ENCODE results near the gene CERS2. TPM values are rescaled to one million over a fixed set of nuclear protein-coding genes. Genes with fewer than 3 reads are reported as not detected.

The CERS2 gene
- total RNA-seq, result 100 to 1,000 TPM; 170 to 211 TPM

GRCh38 chr1:150974580-150975478 lies at the start of gene CERS2:
TSS of gene CERS2 (minus strand) at chr1:150974835. CDS start at chr1:150969090, 5,745 bp downstream.
- DNase-seq (ENCODE audit: low spot score) (peak; percentile 83), ATAC-seq (peak; percentile 78 to 85)
- Mint-ChIP-seq H3K4me1 (ENCODE audit: low read depth in 2 of 2) (peaks cover 49 to 59% of the 10 kb centered on the region in 2 donors), H3K27ac (peak within 1 kb of the TSS; percentile 79 to 93), H3K36me3 (no peaks in the 10 kb centered on the region), H3K27me3 (no peaks in the 10 kb centered on the region), H3K4me3 (peak within 1 kb of the TSS; percentile 88), H3K9me3 (no peaks in the 10 kb centered on the region)

- DNase-seq (ENCODE audit: low spot score) (no peak), ATAC-seq (no peak)
- Mint-ChIP-seq H3K27me3 (no peaks in the 10 kb centered on the region), H3K27ac (no peak overlapping the region), H3K9me3 (no peaks in the 10 kb centered on the region), H3K4me1 (ENCODE audit: low read depth in 2 of 2) (peaks cover 14 to 16% of the 10 kb centered on the region in 2 donors), H3K36me3 (no peaks in the 10 kb centered on the region), H3K4me3 (no peak overlapping the region)
These were observed 38.9 kb upstream of the CERS2 start for GRCh38 chr1:151013518-151013917.

GRCh38 chr1:151012684-151013471 lies 38.2 kb upstream of the CERS2 start:
- Mint-ChIP-seq H3K27ac (no peak overlapping the region), H3K4me1 (ENCODE audit: low read depth in 2 of 2) (peaks cover 19% of the 10 kb centered on the region in 2 donors), H3K27me3 (no peaks in the 10 kb centered on the region), H3K4me3 (no peak overlapping the region), H3K36me3 (no peaks in the 10 kb centered on the region), H3K9me3 (no peaks in the 10 kb centered on the region)
- ATAC-seq (no peak), DNase-seq (ENCODE audit: low spot score) (no peak)

GRCh38 chr1:151011154-151011850 lies 36.7 kb upstream of the CERS2 start:
- Mint-ChIP-seq H3K9me3 (no peaks in the 10 kb centered on the region), H3K4me3 (peak overlapping the region; percentile 3), H3K36me3 (no peaks in the 10 kb centered on the region), H3K27ac (peak overlapping the region in 1 of 2 donors; percentile 68), H3K4me1 (ENCODE audit: low read depth in 2 of 2) (peaks cover 32 to 34% of the 10 kb centered on the region in 2 donors), H3K27me3 (no peaks in the 10 kb centered on the region)
- ATAC-seq (no peak), DNase-seq (ENCODE audit: low spot score) (no peak)

GRCh38 chr1:151010346-151010726 lies 35.7 kb upstream of the CERS2 start:
- ATAC-seq, result no peak

GRCh38 chr1:151009674-151010345 lies 35.2 kb upstream of the CERS2 start:
- no peak for ATAC-seq
- Mint-ChIP-seq H3K27me3 (no peaks in the 10 kb centered on the region), H3K4me1 (ENCODE audit: low read depth in 2 of 2) (peaks cover 42 to 45% of the 10 kb centered on the region in 2 donors), H3K4me3 (peak overlapping the region; percentile 87), H3K9me3 (no peaks in the 10 kb centered on the region), H3K36me3 (no peaks in the 10 kb centered on the region), H3K27ac (peak overlapping the region; percentile 80 to 93)
- DNase-seq (ENCODE audit: low spot score), result no peak

More at GRCh38 chr1:151010346-151010726, 35.7 kb upstream of the CERS2 start:
- Mint-ChIP-seq H3K9me3 (no peaks in the 10 kb centered on the region), H3K4me3 (no peak overlapping the region), H3K27me3 (no peaks in the 10 kb centered on the region), H3K4me1 (ENCODE audit: low read depth in 2 of 2) (peaks cover 42 to 44% of the 10 kb centered on the region in 2 donors), H3K36me3 (no peaks in the 10 kb centered on the region), H3K27ac (no peak overlapping the region)
- DNase-seq (ENCODE audit: low spot score), result no peak

GRCh38 chr1:151009206-151009587 lies 34.6 kb upstream of the CERS2 start:
- no peaks in the 10 kb centered on the region for H3K9me3 Mint-ChIP-seq
- no peaks in the 10 kb centered on the region for H3K27me3 Mint-ChIP-seq
- ATAC-seq (no peak), DNase-seq (ENCODE audit: low spot score) (no peak)
- H3K27ac Mint-ChIP-seq, result peak overlapping the region; percentile 80 to 93
- H3K36me3 Mint-ChIP-seq, result no peaks in the 10 kb centered on the region
- peaks cover 42 to 45% of the 10 kb centered on the region in 2 donors for H3K4me1 Mint-ChIP-seq (ENCODE audit: low read depth in 2 of 2)
- peak overlapping the region; percentile 87 for H3K4me3 Mint-ChIP-seq

- ATAC-seq (peak; percentile 97 to 98), DNase-seq (ENCODE audit: low spot score) (peak; percentile 96)
- Mint-ChIP-seq H3K27me3 (no peaks in the 10 kb centered on the region), H3K9me3 (no peaks in the 10 kb centered on the region), H3K27ac (peak within 1 kb of the TSS; percentile 80 to 93), H3K4me1 (ENCODE audit: low read depth in 2 of 2) (peaks cover 42 to 45% of the 10 kb centered on the region in 2 donors), H3K36me3 (no peaks in the 10 kb centered on the region), H3K4me3 (peak within 1 kb of the TSS; percentile 87)
These were observed 33.9 kb upstream of the CERS2 start, which contains the start of gene PRUNE1 for GRCh38 chr1:151008244-151009205. TSS of gene PRUNE1 (plus strand) at chr1:151008449. CDS start at chr1:151008633, 184 bp downstream.

- H3K27me3 Mint-ChIP-seq, result no peaks in the 10 kb centered on the region
- DNase-seq (ENCODE audit: low spot score), result no peak
- H3K4me3 Mint-ChIP-seq, result peak overlapping the region; percentile 87
- H3K9me3 Mint-ChIP-seq, result no peaks in the 10 kb centered on the region
- no peaks in the 10 kb centered on the region for H3K36me3 Mint-ChIP-seq
- peaks cover 46 to 49% of the 10 kb centered on the region in 2 donors for H3K4me1 Mint-ChIP-seq (ENCODE audit: low read depth in 2 of 2)
- no peak for ATAC-seq
- peak overlapping the region; percentile 80 to 93 for H3K27ac Mint-ChIP-seq
These were observed 33.2 kb upstream of the CERS2 start for GRCh38 chr1:151007853-151008243.

- Mint-ChIP-seq H3K4me1 (ENCODE audit: low read depth in 2 of 2) (peaks cover 52 to 61% of the 10 kb centered on the region in 2 donors), H3K27ac (peak within 1 kb of the TSS; percentile 80 to 93), H3K27me3 (no peaks in the 10 kb centered on the region), H3K9me3 (no peaks in the 10 kb centered on the region), H3K36me3 (no peaks in the 10 kb centered on the region), H3K4me3 (peak within 1 kb of the TSS; percentile 87)
- ATAC-seq (peak; percentile 37 to 46), DNase-seq (ENCODE audit: low spot score) (peak; percentile 62)
These were observed 31.9 kb upstream of the CERS2 start, which contains the start of gene MINDY1 for GRCh38 chr1:151006327-151007052. TSS of gene MINDY1 (minus strand) at chr1:151006902. CDS start at chr1:151002617, 4,285 bp downstream.

- peak overlapping the region; percentile 87 for H3K4me3 Mint-ChIP-seq
- H3K4me1 Mint-ChIP-seq (ENCODE audit: low read depth in 2 of 2), result peaks cover 49 to 56% of the 10 kb centered on the region in 2 donors
- ATAC-seq, result no peak
- H3K27ac Mint-ChIP-seq, result peak overlapping the region; percentile 80 to 93
- H3K27me3 Mint-ChIP-seq, result no peaks in the 10 kb centered on the region
- no peak for DNase-seq (ENCODE audit: low spot score)
- no peaks in the 10 kb centered on the region for H3K36me3 Mint-ChIP-seq
- no peaks in the 10 kb centered on the region for H3K9me3 Mint-ChIP-seq
These were observed 31.2 kb upstream of the CERS2 start for GRCh38 chr1:151005729-151006319.

All from natural killer cell treated with Interleukin-12 subunit alpha and Interleukin-12 subunit beta and Interleukin-15 and Interleukin-18, amount 100 ng/mL, for 72 hours (primary cell).